Lower lobe of right lung (tissue), 2 donors: ENCODE measurements around the gene AKAP6. TPM values are rescaled to one million over a fixed set of nuclear protein-coding genes. Genes with fewer than 3 reads are reported as not detected.

Source experiments
- ATAC-seq, 2 donors: fragments of 200-7000 bp; cut with Tn5 transposase; one replicate each; pipeline ENCODE4 v1.9.1; 2020 to 2022; ENCODE audit warnings: mild to moderate bottlenecking in 2 of 2, moderate library complexity in 2 of 2
- DNase-seq: peaks from one replicate; pipeline ENCODE4 v3.0.0-alpha.2; 2020
- H3K27ac ChIP-seq: fragments of 200-600 bp; one replicate; pipeline ENCODE4 v1.8.0; 2022
- H3K27me3 ChIP-seq: fragments of 200-600 bp; one replicate; pipeline ENCODE4 v1.8.0; 2022; ENCODE audit warnings: low read depth
- H3K36me3 ChIP-seq: fragments of 200-600 bp; one replicate; pipeline ENCODE4 v1.8.0; 2022; ENCODE audit warnings: mild to moderate bottlenecking
- H3K4me1 ChIP-seq: fragments of 200-600 bp; one replicate; pipeline ENCODE4 v1.8.0; 2022
- H3K4me3 ChIP-seq: fragments of 200-600 bp; one replicate; pipeline ENCODE4 v1.8.0; 2022; ENCODE audit warnings: mild to moderate bottlenecking
- H3K9me3 ChIP-seq: fragments of 200-600 bp; one replicate; pipeline ENCODE4 v1.8.0; 2022
- CTCF ChIP-seq: fragments of 200-600 bp; IDR thresholded peaks from one replicate; pipeline ENCODE4 v1.8.0; 2022; ENCODE audit warnings: antibody characterized with exemption, mild to moderate bottlenecking
- intact Hi-C: fragments of 100-400 bp; cut with DNase I; formaldehyde crosslinking; loops from one replicate; pipeline ENCODE4 v1.11.0; 2022
- total RNA-seq: library from RNA; stranded (reverse); fragmentation: NEBNext Ultra II Directional; extraction: Animal tissue kit (Norgen Biotek cat#: 25700); gene quantifications from one replicate; pipeline ENCODE4 v1.2.1, GENCODE V29; 2021
- donor health status: DM: no; HTN: yes; CAD: no; lungs with severe emphysema.

AKAP6 gene
- total RNA-seq, 1 donor from 2014 or later = 8.6 TPM

GRCh38 chr14:32662211-32662610, 333.1 kb downstream of the AKAP6 start:
- TF ChIP-seq CTCF = no peak
- intact Hi-C loops = no loop called here
- H3K4me1 ChIP-seq = no peaks in the 10 kb centered on the region
- no peaks in the 10 kb centered on the region for H3K27me3 ChIP-seq
- H3K36me3 ChIP-seq = no peaks in the 10 kb centered on the region
- no peak overlapping the region for H3K4me3 ChIP-seq
- no peak for ATAC-seq
- DNase-seq = no peak
- no peak overlapping the region for H3K27ac ChIP-seq
- no peaks in the 10 kb centered on the region for H3K9me3 ChIP-seq

GRCh38 chr14:32666308-32666707, 337.2 kb downstream of the AKAP6 start:
- Histone ChIP-seq H3K27ac (no peak overlapping the region), H3K4me1 (no peaks in the 10 kb centered on the region), H3K9me3 (no peaks in the 10 kb centered on the region), H3K4me3 (no peak overlapping the region), H3K36me3 (no peaks in the 10 kb centered on the region), H3K27me3 (no peaks in the 10 kb centered on the region)
- no peak for DNase-seq
- ATAC-seq = no peak
- TF ChIP-seq CTCF = no peak
- intact Hi-C loops = no loop called here

DNA sequence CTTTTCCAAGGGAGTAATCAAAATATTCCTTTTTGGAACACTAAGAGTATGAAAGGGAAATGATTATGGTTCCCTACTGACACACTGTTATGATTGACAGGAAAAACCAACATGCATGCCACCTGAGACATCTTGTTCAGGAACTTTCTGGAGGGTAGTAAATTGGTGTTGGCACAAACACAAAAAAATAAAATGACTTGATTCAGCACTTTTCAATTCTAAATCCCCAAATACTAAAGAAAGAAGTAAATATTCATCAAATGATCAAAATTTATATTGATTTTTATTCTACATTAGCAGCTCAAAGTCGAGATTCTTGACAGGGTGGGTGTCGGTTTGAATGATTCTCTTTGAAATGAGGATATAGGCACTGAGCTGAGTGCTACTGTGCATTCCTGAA, 338.2 kb downstream of the AKAP6 start:
- Histone ChIP-seq H3K27ac (no peak overlapping the region), H3K4me3 (no peak overlapping the region), H3K27me3 (no peaks in the 10 kb centered on the region), H3K9me3 (no peaks in the 10 kb centered on the region), H3K4me1 (no peaks in the 10 kb centered on the region), H3K36me3 (no peaks in the 10 kb centered on the region)
- DNase-seq = no peak
- TF ChIP-seq CTCF = no peak
- no peak for ATAC-seq
- intact Hi-C loops = no loop called here

GRCh38 chr14:32667791-32668190, 338.7 kb downstream of the AKAP6 start:
- no peak overlapping the region for H3K4me3 ChIP-seq
- no peaks in the 10 kb centered on the region for H3K36me3 ChIP-seq
- TF ChIP-seq CTCF = no peak
- ATAC-seq = no peak
- no peaks in the 10 kb centered on the region for H3K27me3 ChIP-seq
- no peaks in the 10 kb centered on the region for H3K9me3 ChIP-seq
- no peak for DNase-seq
- intact Hi-C loops = no loop called here
- no peaks in the 10 kb centered on the region for H3K4me1 ChIP-seq
- no peak overlapping the region for H3K27ac ChIP-seq

DNA sequence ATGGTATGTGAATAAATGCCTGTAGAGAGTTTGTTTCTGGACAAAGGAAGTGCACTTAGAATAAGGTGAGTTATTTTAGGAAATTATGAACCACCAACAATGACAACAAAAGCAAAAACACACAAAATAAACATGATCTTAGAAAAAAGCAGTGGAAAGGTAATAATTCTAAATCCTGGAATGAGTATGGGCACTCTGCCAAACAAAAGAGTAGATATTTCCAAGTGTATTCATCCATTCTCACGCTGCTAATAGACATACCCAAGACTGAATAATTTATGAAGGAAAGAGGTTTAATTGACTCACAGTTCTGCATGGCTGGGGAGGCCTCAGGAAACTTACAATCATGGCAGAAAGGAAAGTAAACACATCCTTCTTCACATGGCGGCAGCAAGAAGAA, 340.3 kb downstream of the AKAP6 start:
- Histone ChIP-seq H3K4me3 (no peak overlapping the region), H3K9me3 (no peaks in the 10 kb centered on the region), H3K36me3 (no peaks in the 10 kb centered on the region), H3K27ac (no peak overlapping the region), H3K27me3 (no peaks in the 10 kb centered on the region), H3K4me1 (no peaks in the 10 kb centered on the region)
- no peak for ATAC-seq
- intact Hi-C loops = no loop called here
- no peak for DNase-seq
- no peak for TF ChIP-seq CTCF

- intact Hi-C loops = no loop called here
- H3K36me3 ChIP-seq = no peaks in the 10 kb centered on the region
- H3K4me3 ChIP-seq = no peak overlapping the region
- H3K27ac ChIP-seq = no peak overlapping the region
- H3K9me3 ChIP-seq = no peaks in the 10 kb centered on the region
- H3K27me3 ChIP-seq = no peaks in the 10 kb centered on the region
- no peak for TF ChIP-seq CTCF
- DNase-seq (no peak), ATAC-seq (no peak)
- no peaks in the 10 kb centered on the region for H3K4me1 ChIP-seq
Observed at GRCh38 chr14:32675433-32675832, 346.3 kb downstream of the AKAP6 start.
